HepG2 (cell line): ENCODE measurements around the gene UGT1A4.

ENCODE experiments used
- CEBPB ChIP-seq: IDR thresholded peaks from 2 replicates; pipeline ENCODE4 v1.6.1; 2011; ENCODE audit warnings: low read depth, low read length, improper control_type of control experiment, borderline replicate concordance
- CTCF ChIP-seq: sonication (generic); formaldehyde crosslinking; IDR thresholded peaks from 2 replicates; pipeline ENCODE4 v1.5.0; 2020; ENCODE audit warnings: mild to moderate bottlenecking, missing genetic modification reagents, moderate library complexity
- EHMT2 ChIP-seq: fragments of 200-600 bp; sonication (generic); IDR thresholded peaks from 2 replicates; pipeline ENCODE4 v1.7.0; 2017; ENCODE audit warnings: antibody characterized with exemption, low read depth, low read length, borderline replicate concordance
- FOXO4 ChIP-seq: sonication (generic); formaldehyde crosslinking; conservative IDR thresholded peaks from 2 replicates; pipeline ENCODE4 v1.8.1; 2023; ENCODE audit warnings: missing genetic modification reagents
- GZF1 ChIP-seq: sonication (generic); formaldehyde crosslinking; IDR thresholded peaks from 2 replicates; pipeline ENCODE4 v1.5.1; 2020; ENCODE audit warnings: mild to moderate bottlenecking, missing genetic modification reagents
- MAX ChIP-seq: IDR thresholded peaks from 2 replicates; pipeline ENCODE4 v1.6.1; 2012; ENCODE audit warnings: inconsistent platforms
- MLLT10 ChIP-seq: sonication (generic); formaldehyde crosslinking; IDR thresholded peaks from 2 replicates; pipeline ENCODE4 v1.4.0; 2020; ENCODE audit warnings: missing genetic modification reagents
- PRPF4 ChIP-seq: fragments of 200-400 bp; formaldehyde crosslinking; IDR thresholded peaks from 2 replicates; pipeline ENCODE4 v1.6.1; 2016; ENCODE audit warnings: low read length, low read depth; ENCODE audit not compliant: poor library complexity, severe bottlenecking
- RAD21 ChIP-seq: fragments of 450-650 bp; formaldehyde crosslinking; IDR thresholded peaks from 2 replicates; pipeline ENCODE4 v1.5.0; 2020; ENCODE audit warnings: mild to moderate bottlenecking
- TAF1 ChIP-seq: sonication (generic); formaldehyde crosslinking; IDR thresholded peaks from 2 replicates; pipeline ENCODE4 v1.4.0; 2020; ENCODE audit warnings: missing genetic modification reagents
- UBTF ChIP-seq: sonication (generic); formaldehyde crosslinking; IDR thresholded peaks from 2 replicates; pipeline ENCODE4 v1.4.0; 2020; ENCODE audit warnings: mild to moderate bottlenecking, missing genetic modification reagents
- ZNF331 ChIP-seq: sonication (generic); formaldehyde crosslinking; IDR thresholded peaks from 2 replicates; pipeline ENCODE4 v1.4.0; 2020; ENCODE audit warnings: missing genetic modification reagents
- TF ChIP-seq, protein P1 (sequence below): IDR thresholded peaks from 2 replicates; pipeline ENCODE4 v1.6.1; 2016; ENCODE audit warnings: missing compliant biosample characterization, missing genetic modification reagents, borderline replicate concordance

DNA sequence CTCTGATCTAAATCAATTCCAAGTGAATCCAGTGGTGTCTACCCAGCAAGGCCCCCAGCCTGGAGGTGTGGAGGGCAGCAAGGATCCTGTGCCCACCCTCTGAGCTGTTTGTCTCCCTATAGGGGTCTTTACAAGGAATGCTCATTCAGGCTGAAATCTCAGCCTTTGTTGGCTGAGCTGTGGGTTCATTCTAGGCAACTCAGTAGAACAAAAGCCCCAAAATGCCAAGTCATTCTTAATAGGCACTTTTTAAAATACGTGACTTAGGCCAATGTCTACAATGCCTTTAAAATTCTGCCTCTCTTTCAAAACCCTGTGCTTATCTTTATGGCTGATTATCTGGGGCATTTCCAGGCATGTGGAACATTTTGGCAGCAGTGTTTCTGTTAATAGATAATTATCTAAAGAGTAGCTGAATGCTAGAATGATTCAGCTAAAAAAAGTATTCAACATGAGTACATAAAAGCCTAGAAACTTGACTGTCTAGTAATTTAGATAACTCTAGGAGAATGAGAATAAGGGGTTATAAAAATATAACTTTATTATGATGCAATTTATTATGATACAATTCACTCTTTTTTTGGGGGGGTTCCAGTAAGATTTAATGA, 18.4 kb upstream of the UGT1A4 start:
- TF ChIP-seq MLLT10 (CRISPR knock-in tag) (no peak), UBTF (no peak), ZNF331 (CRISPR knock-in tag) (no peak), EHMT2 (no peak), RAD21 (CRISPR knock-in tag) (no peak), PRPF4 (no peak), TAF1 (CRISPR knock-in tag) (no peak), CTCF (CRISPR knock-in tag) (no peak), GZF1 (CRISPR knock-in tag) (no peak), CEBPB (no peak), FOXO4 (CRISPR knock-in tag) (no peak), MAX (no peak)
- TF ChIP-seq, protein P1, sequence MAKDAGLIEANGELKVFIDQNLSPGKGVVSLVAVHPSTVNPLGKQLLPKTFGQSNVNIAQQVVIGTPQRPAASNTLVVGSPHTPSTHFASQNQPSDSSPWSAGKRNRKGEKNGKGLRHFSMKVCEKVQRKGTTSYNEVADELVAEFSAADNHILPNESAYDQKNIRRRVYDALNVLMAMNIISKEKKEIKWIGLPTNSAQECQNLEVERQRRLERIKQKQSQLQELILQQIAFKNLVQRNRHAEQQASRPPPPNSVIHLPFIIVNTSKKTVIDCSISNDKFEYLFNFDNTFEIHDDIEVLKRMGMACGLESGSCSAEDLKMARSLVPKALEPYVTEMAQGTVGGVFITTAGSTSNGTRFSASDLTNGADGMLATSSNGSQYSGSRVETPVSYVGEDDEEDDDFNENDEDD = no peak
